ENCODE measurements around the gene INPP1. TPM values are rescaled to one million over a fixed set of nuclear protein-coding genes. Genes with fewer than 3 reads are reported as not detected.

INPP1 gene
- total and polyA plus RNA-seq, 7 donors: 11.9 to 28.4 (median 17.1) TPM

DNA sequence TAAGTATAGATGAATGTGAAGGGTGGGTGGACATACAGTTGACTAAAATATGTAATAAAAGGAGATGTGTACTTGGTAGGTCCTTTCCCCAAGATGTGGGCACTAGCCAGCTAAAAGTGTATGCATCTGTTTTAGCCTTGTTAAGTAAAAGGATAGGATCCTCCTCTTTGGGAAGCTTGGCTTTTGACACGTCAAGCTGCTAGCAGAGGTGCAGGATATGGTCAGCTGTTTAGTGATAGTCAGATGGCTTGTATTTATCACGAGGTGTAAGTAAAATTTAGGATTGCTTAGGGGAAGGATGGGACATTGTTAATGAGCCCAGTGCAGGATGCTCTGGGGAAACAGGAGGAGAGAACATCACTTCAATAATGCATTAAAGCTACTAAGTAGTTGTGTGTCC lies 66.2 kb downstream of the INPP1 start:
- peaks cover 0 to 12% (median 0%) of the 10 kb centered on the region in 3 donors for H3K27me3 ChIP-seq (ENCODE audit: insufficient read depth in 3 of 3, low read length in 2 of 3)
- peak overlapping the region; percentile 81 for H3K4me3 ChIP-seq
- no peak for ATAC-seq
- no peak overlapping the region for H3K27ac ChIP-seq
- H3K36me3 ChIP-seq (ENCODE audit: insufficient read depth in 1 of 2, low read depth in 1 of 2): no peaks in the 10 kb centered on the region
- no peaks in the 10 kb centered on the region for H3K9me3 ChIP-seq
- TF ChIP-seq CTCF (IDR thresholded peaks at IDR 0.05): no peak
- DNase-seq: no peak
- H3K4me1 ChIP-seq: no peaks in the 10 kb centered on the region
- 31 to 56% (median 52%) methylated on average over 2 of the region's 2 CpGs for WGBS, 3 donors
- intact Hi-C loops (cut with DNase I): no loop called here

- 72 to 81% (median 78%) methylated on average over 3 of the region's 3 CpGs for WGBS, 3 donors
- ATAC-seq (no peak), DNase-seq (no peak)
- H3K4me1 ChIP-seq: no peaks in the 10 kb centered on the region
- H3K27ac ChIP-seq: no peak overlapping the region
- no peaks in the 10 kb centered on the region for H3K36me3 ChIP-seq (ENCODE audit: insufficient read depth in 1 of 2, low read depth in 1 of 2)
- intact Hi-C loops (cut with DNase I): no loop called here
- TF ChIP-seq CTCF (IDR thresholded peaks at IDR 0.05): no peak
- H3K4me3 ChIP-seq: no peak overlapping the region
- peaks cover 0 to 12% (median 0%) of the 10 kb centered on the region in 3 donors for H3K27me3 ChIP-seq (ENCODE audit: insufficient read depth in 3 of 3, low read length in 2 of 3)
- H3K9me3 ChIP-seq: no peaks in the 10 kb centered on the region
Measured at GRCh38 chr2:190410166-190410565, 66.8 kb downstream of the INPP1 start.

GRCh38 chr2:190412966-190413365 lies 69.6 kb downstream of the INPP1 start:
- no peak for TF ChIP-seq CTCF (IDR thresholded peaks at IDR 0.05)
- no peaks in the 10 kb centered on the region for H3K4me1 ChIP-seq
- DNase-seq (no peak), ATAC-seq (no peak)
- H3K27me3 ChIP-seq (ENCODE audit: insufficient read depth in 3 of 3, low read length in 2 of 3): peaks cover 0 to 12% (median 0%) of the 10 kb centered on the region in 3 donors
- H3K9me3 ChIP-seq: no peaks in the 10 kb centered on the region
- H3K4me3 ChIP-seq: no peak overlapping the region
- intact Hi-C loops (cut with DNase I): no loop called here
- H3K36me3 ChIP-seq (ENCODE audit: insufficient read depth in 1 of 2, low read depth in 1 of 2): no peaks in the 10 kb centered on the region
- no peak overlapping the region for H3K27ac ChIP-seq
- 53 to 64% (median 58%) methylated on average over 3 of the region's 3 CpGs for WGBS, 3 donors

- Histone ChIP-seq H3K27me3 (ENCODE audit: insufficient read depth in 3 of 3, low read length in 2 of 3) (peaks cover 0 to 12% (median 0%) of the 10 kb centered on the region in 3 donors), H3K4me1 (no peaks in the 10 kb centered on the region)
- intact Hi-C loops (cut with DNase I): no loop called here
Measured at GRCh38 chr2:190413421-190413820, 70.0 kb downstream of the INPP1 start.

More at GRCh38 chr2:190413421-190413820, 70.0 kb downstream of the INPP1 start:
- H3K27ac ChIP-seq: no peak overlapping the region
- ATAC-seq (no peak), DNase-seq (no peak)
- H3K4me3 ChIP-seq: no peak overlapping the region
- H3K9me3 ChIP-seq: no peaks in the 10 kb centered on the region
- no peaks in the 10 kb centered on the region for H3K36me3 ChIP-seq (ENCODE audit: insufficient read depth in 1 of 2, low read depth in 1 of 2)
- no peak for TF ChIP-seq CTCF (IDR thresholded peaks at IDR 0.05)
- WGBS, 3 donors: 35 to 62% (median 57%) methylated on average over 4 of the region's 4 CpGs

Data from psoas muscle (tissue), 8 donors.